Endodermal cell (in vitro differentiated cells): Measurements from ENCODE around the gene PNMA8C. TPM values are rescaled to one million over a fixed set of nuclear protein-coding genes. Genes with fewer than 3 reads are reported as not detected.

Experiments used
- DNase-seq: peaks from one replicate; pipeline ENCODE4 v3.0.0-alpha.2; 2017
- H3K27ac ChIP-seq: 2 replicates; pipeline ENCODE4 v1.5.1; 2013; ENCODE audit warnings: mild to moderate bottlenecking, low read depth, low read length, moderate library complexity
- H3K27me3 ChIP-seq: 2 replicates; pipeline ENCODE4 v1.6.1; 2013; ENCODE audit warnings: mild to moderate bottlenecking, low read length, moderate library complexity; ENCODE audit not compliant: insufficient read depth, control insufficient read depth, poor library complexity, severe bottlenecking
- H3K36me3 ChIP-seq: 2 replicates; pipeline ENCODE4 v1.7.0; 2013; ENCODE audit warnings: mild to moderate bottlenecking, low read length, moderate library complexity; ENCODE audit not compliant: control insufficient read depth, insufficient read depth
- H3K4me1 ChIP-seq: one replicate; pipeline ENCODE4 v1.7.0; 2013; ENCODE audit warnings: low read length; ENCODE audit not compliant: control insufficient read depth, insufficient read depth
- H3K4me3 ChIP-seq: 2 replicates; pipeline ENCODE4 v1.5.1; 2013; ENCODE audit warnings: mild to moderate bottlenecking, low read length, moderate library complexity
- H3K9ac ChIP-seq: 2 replicates; pipeline ENCODE4 v1.6.1; 2013; ENCODE audit warnings: mild to moderate bottlenecking, low read length, moderate library complexity; ENCODE audit not compliant: poor library complexity, severe bottlenecking; ENCODE audit errors: extremely low read depth
- H3K9me3 ChIP-seq: 2 replicates; pipeline ENCODE4 v1.6.1; 2013; ENCODE audit warnings: mild to moderate bottlenecking, low read length, moderate library complexity; ENCODE audit not compliant: control insufficient read depth
- H3K27ac Mint-ChIP-seq: 2 replicates; pipeline ENCODE4 v1.8.0; 2020; ENCODE audit warnings: mixed read lengths
- H3K27me3 Mint-ChIP-seq: 2 replicates; pipeline ENCODE4 v1.8.0; 2021; ENCODE audit warnings: mild to moderate bottlenecking, mixed read lengths; ENCODE audit not compliant: insufficient read depth
- H3K36me3 Mint-ChIP-seq: 2 replicates; pipeline ENCODE4 v1.8.0; 2020; ENCODE audit warnings: low read depth, mixed read lengths
- H3K4me1 Mint-ChIP-seq: 2 replicates; pipeline ENCODE4 v1.8.0; 2020; ENCODE audit warnings: mixed read lengths
- H3K4me3 Mint-ChIP-seq: 2 replicates; pipeline ENCODE4 v1.8.0; 2020; ENCODE audit warnings: mild to moderate bottlenecking, moderate library complexity, mixed read lengths
- H3K9me3 Mint-ChIP-seq: 2 replicates; pipeline ENCODE4 v1.8.0; 2020; ENCODE audit warnings: mild to moderate bottlenecking, mixed read lengths
- WGBS, 2 experiments: methylation state at CpG; one replicate each; pipeline versions ENCODE4 v1.1.5 to v1.1.7; 2013; ENCODE audit warnings: missing lambda C conversion rate in 2 of 2, mixed read lengths in 1 of 2; ENCODE audit not compliant: insufficient coverage in 1 of 2, insufficient read length in 1 of 2; 5-methylcytosine and 5-hydroxymethylcytosine counted together
- total RNA-seq, 2 donors: library from RNA; stranded (reverse); fragmentation: NEBNext Ultra II Directional in 1 of 2; extraction: Animal tissue kit (Norgen Biotek cat#: 25700) in 1 of 2; gene quantifications; 2 replicates in 1 of 2; 3 replicates in 1 of 2; pipeline ENCODE4 v1.2.1, GENCODE V29; 2021
- TF ChIP-seq, protein P1 (sequence below): fragments of 200-600 bp; sonication (generic); conservative IDR thresholded peaks from 2 replicates; pipeline ENCODE4 v1.5.0; 2021; ENCODE audit warnings: antibody characterized with exemption, mild to moderate bottlenecking

The PNMA8C gene
- total RNA-seq, 2 donors from 2014 or later, result 0.20 to 0.33 TPM

DNA sequence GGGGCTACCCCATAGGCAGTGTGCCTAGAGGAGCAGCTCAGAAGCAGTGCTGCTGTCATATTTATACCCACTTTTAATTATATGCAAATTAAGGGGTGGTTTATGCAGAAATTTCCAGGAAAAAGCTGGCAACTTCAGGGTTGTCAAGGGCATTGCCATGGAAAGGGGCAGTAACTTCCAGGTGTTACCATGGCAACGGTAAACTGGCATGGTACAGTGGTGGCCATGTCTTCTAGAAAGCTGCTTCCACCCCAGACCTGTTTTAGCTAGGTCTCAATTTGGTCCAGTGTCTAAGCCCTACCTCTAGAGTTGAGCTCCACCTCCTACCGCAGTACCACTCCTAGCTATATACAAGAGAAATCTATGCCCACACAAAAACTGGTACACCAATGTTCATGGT, 31.3 kb upstream of the PNMA8C start:
- Histone ChIP-seq H3K27ac (no peak overlapping the region), H3K36me3 (no peaks in the 10 kb centered on the region), H3K9ac (no peak overlapping the region), H3K9me3 (no peaks in the 10 kb centered on the region), H3K27me3 (no peaks in the 10 kb centered on the region), H3K4me3 (no peak overlapping the region), H3K4me1 (no peaks in the 10 kb centered on the region)
- DNase-seq, result no peak
- H3K27ac Mint-ChIP-seq, result no peak overlapping the region
- no peaks in the 10 kb centered on the region for H3K27me3 Mint-ChIP-seq
- H3K4me3 Mint-ChIP-seq, result no peak overlapping the region
- H3K36me3 Mint-ChIP-seq, result no peaks in the 10 kb centered on the region
- H3K9me3 Mint-ChIP-seq, result peaks cover 2% of the 10 kb centered on the region
- H3K4me1 Mint-ChIP-seq, result no peaks in the 10 kb centered on the region
- 92 to 94% methylated on average over 1 to 2 of the region's 2 CpGs for WGBS, 2 experiments
- TF ChIP-seq, protein P1, sequence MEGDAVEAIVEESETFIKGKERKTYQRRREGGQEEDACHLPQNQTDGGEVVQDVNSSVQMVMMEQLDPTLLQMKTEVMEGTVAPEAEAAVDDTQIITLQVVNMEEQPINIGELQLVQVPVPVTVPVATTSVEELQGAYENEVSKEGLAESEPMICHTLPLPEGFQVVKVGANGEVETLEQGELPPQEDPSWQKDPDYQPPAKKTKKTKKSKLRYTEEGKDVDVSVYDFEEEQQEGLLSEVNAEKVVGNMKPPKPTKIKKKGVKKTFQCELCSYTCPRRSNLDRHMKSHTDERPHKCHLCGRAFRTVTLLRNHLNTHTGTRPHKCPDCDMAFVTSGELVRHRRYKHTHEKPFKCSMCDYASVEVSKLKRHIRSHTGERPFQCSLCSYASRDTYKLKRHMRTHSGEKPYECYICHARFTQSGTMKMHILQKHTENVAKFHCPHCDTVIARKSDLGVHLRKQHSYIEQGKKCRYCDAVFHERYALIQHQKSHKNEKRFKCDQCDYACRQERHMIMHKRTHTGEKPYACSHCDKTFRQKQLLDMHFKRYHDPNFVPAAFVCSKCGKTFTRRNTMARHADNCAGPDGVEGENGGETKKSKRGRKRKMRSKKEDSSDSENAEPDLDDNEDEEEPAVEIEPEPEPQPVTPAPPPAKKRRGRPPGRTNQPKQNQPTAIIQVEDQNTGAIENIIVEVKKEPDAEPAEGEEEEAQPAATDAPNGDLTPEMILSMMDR, result no peak

DNA sequence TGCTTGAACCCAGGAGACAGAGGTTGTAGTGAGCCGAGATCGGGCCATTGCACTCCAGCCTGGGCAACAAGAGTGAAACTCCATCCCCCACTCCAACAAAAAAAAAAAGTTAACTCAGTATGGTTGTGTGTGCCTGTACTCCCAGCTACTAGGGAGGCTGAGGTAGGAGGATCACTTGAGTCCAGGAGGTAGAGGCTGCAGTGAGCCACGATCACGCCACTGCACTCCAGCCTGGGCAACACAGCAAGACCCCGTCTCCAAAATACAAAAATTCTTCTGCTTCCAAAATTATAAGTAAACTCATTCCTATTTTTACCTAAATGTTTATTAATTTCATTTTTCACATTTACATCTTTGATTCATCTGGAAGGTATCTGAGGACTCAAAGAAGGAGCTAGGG, 28.2 kb upstream of the PNMA8C start:
- Mint-ChIP-seq H3K4me1 (no peaks in the 10 kb centered on the region), H3K36me3 (no peaks in the 10 kb centered on the region), H3K27ac (no peak overlapping the region), H3K4me3 (no peak overlapping the region), H3K27me3 (no peaks in the 10 kb centered on the region), H3K9me3 (peaks cover 2% of the 10 kb centered on the region)
- DNase-seq, result no peak
- 93 to 100% methylated on average over 3 to 4 of the region's 5 CpGs for WGBS, 2 experiments
- Histone ChIP-seq H3K4me3 (no peak overlapping the region), H3K9ac (no peak overlapping the region), H3K27me3 (no peaks in the 10 kb centered on the region), H3K9me3 (no peaks in the 10 kb centered on the region), H3K4me1 (no peaks in the 10 kb centered on the region), H3K36me3 (no peaks in the 10 kb centered on the region), H3K27ac (no peak overlapping the region)
- TF ChIP-seq, protein P1, result no peak

DNA sequence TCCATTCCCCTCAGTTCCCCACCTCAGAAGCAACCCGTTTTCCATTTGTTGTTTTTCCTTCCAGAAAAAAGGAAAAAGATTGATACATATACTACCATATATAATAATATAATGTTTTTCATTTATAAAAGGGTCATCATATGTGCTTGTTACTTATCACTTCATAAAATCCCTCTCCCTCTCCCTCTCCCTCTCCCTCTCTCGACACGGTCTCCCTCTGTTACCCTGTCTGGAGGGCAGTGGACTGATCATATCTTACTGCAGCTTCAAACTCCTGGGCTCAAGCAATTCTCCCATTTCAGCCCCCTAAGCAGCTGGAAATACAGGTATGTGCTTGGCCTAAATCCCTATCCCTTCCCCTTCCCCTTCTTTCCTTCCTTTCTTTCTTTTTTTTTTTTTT, 25.5 kb upstream of the PNMA8C start:
- Mint-ChIP-seq H3K27me3 (peaks cover 2% of the 10 kb centered on the region), H3K36me3 (peaks cover 4% of the 10 kb centered on the region), H3K27ac (no peak overlapping the region), H3K4me3 (no peak overlapping the region), H3K4me1 (no peaks in the 10 kb centered on the region), H3K9me3 (peaks cover 9% of the 10 kb centered on the region)
- TF ChIP-seq, protein P1, result no peak
- Histone ChIP-seq H3K27me3 (no peaks in the 10 kb centered on the region), H3K4me3 (no peak overlapping the region), H3K9me3 (peaks cover 8% of the 10 kb centered on the region), H3K4me1 (no peaks in the 10 kb centered on the region), H3K27ac (no peak overlapping the region), H3K36me3 (no peaks in the 10 kb centered on the region), H3K9ac (no peak overlapping the region)
- WGBS, 2 experiments, result 90% methylated on average over 2 of the region's 3 CpGs; no CpG with 5 or more reads in 1 of the 2 experiments
- DNase-seq, result no peak
